Ammon's horn (tissue), 1 donor: ENCODE data around the gene HASPIN.
"Not testable (repeated sequence)": the region's sequence is repeated elsewhere in the genome, so short reads cannot be mapped to it uniquely, and the experiment has no call there.

ENCODE experiments used
- DNase-seq: peaks from one replicate; pipeline ENCODE4 v3.0.0-alpha.2; 2016; ENCODE audit warnings: low spot score

Gene HASPIN

GRCh38 chr17:3695723-3696411, 27.8 kb upstream of the HASPIN start, which contains the start of gene P2RX5:
Gene P2RX5 (minus strand): TSS chr17:3696155. CDS start chr17:3696005, 150 bp downstream.
- DNase-seq, result no peak

GRCh38 chr17:3697103-3697476, 26.6 kb upstream of the HASPIN start:
- peak; percentile 31 for DNase-seq

GRCh38 chr17:3698139-3698538, 25.6 kb upstream of the HASPIN start:
- DNase-seq, result no peak

DNA sequence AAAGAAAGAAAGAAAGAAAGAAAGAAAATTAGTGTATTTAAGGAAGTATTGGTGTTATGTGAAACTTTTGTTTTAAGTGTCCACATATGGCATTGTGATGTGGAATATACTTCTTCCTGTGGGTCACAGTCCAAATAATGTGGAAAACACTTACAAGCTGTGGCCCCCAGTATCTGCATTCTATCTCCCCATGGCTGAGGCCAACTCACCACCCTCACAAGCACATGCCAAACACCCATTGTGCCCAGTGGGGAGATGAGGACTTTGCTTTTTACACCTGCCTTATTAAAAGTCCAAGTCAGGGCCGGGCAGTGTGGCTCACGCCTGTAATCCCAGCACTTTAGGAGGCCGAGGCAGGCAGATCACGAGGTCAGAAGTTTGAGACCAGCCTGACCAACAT, 23.8 kb upstream of the HASPIN start:
- DNase-seq, result no peak

DNA sequence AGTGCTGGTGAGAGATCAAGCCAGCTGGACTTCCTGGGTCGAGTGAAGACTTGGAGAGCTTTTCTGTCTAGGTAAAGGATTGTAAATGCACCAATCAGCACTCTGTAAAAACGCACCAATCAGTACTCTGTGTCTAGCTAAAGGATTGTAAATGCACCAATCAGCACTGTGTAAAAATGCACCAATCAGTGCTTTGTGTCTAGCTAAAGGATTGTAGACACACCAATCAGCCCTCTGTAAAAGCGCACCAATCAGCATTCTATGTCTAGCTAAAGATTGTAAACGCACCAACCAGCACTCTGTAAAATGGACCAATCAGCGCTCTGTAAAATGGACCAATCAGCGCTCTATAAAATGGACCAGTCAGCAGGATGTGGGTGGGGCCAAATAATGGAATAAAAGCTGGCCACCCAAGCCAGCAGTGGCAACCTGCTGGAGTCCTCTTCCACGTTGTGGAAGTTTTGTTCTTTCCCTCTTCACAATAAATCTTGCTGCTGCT, 21.6 kb upstream of the HASPIN start:
- not testable (repeated sequence) for DNase-seq

DNA sequence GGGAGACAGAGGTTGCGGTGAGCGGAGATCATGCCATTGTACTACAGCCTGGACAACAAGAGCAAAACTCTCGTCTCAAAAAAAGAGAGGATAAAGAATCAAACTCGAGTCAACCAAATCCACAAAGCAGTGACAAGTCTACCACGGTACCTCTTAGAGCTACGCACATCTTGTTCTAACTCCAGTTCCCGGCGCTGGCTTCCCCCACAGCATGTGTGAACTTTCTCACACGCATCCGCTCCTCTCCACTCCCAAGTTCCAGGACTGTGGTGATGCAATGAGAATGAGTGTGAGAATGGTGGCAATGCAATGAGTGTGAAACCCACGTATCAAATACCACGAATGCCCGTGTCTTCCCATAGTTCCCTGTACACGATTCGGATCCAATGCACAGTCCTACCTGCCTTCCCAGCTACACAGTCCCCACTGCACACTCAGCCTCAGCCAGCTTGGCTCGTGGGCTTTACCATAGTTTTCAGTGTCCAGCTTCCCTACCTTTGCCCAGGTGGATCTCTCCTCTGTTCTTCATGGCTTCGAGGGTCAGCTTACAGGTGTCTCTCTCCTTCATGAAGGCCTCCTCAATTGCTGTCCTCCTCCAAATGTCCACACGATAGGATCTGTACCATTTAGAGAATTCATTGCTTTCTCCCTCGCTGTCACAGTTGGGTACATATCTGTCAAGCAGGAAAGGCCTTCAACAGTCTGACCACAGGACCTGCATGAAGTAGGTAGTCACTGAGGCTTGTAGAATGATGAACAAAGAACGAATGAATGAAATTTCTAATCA, 18.6 kb upstream of the HASPIN start:
- no peak for DNase-seq

DNA sequence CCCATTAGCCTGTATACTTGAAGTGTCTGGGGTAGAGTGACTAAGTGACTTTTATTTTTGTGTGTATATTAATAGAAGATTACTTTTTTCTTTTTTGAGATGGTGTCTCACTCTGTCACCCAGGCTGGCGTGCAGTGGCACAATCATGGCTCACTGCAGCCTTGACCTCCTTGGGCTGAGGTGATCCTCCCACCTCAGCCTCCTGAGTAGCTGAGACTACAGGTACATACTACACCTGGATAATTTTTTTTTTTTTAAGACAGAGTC, 18.1 kb upstream of the HASPIN start:
- not testable (repeated sequence) for DNase-seq

GRCh38 chr17:3708366-3708765, 15.3 kb upstream of the HASPIN start:
- DNase-seq, result no peak

GRCh38 chr17:3710951-3711383, 12.7 kb upstream of the HASPIN start:
- DNase-seq, result no peak

DNA sequence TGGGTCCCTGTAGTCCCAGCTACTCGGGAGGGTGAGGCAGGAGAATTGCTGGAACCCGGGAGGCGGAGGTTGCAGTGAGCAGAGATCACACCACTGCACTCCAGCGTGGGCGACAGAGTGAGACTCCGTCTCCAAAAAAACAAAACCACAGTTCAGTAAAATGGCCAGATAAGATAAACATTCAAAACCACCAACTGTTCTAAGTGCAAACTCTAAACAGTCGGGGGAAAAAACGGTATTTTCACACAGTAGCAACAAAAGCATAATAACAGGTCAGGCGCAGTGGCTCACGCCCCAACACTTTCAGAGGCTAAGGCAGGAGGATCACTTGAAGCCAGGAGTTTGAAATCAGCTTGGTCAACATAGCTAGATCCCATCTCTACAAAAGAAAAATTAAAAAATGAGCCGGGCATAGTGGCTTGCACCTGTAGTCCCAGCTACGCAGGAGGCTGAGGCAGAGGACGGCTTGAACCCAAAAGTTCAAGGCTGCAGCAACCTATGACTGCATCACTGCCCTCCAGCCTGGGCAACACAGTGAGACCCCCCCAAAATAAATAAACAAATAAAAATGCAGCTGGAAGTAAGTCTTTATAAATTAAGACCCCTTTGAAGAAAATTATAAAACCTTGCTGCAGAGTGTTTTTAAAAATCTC, 10.8 kb upstream of the HASPIN start:
- no peak for DNase-seq

DNA sequence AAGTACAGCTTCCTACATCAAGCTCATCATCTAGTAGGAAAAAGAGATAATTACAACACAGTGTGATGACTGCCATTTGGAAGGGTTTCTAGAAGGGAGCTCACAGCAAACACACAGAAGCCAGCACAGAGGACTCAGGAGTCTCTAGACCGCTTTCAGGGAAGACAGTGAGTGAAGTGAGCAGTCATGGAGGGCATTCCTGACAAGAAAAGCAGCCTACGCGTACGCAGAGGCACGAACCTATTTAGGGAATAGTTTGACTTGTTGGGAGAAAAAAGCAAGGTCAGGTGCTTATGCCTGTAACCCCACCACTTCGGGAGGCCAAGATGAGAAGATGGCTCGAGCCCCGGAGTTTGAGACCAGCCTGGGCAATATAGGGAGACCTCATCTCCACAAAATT, 8.4 kb upstream of the HASPIN start:
- no peak for DNase-seq

DNA sequence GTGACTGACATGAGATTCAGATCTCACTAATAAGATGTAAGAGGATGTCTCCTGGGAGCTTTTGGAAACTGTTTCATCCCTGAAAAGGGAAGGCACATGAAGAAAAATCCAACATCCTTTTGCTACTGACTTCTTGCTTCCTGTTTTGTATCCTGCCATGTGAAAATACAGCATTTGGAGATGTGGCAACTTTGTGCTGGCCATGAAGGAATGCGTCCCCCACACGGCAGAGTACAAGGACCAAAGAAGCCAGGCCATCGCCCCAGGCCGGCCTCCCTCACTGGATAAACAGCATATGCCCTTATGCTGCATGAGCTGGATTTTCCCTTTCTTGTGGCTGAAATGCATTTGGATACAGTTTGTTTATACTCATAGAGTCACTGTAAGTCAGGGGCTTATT, 5.5 kb upstream of the HASPIN start:
- no peak for DNase-seq

DNA sequence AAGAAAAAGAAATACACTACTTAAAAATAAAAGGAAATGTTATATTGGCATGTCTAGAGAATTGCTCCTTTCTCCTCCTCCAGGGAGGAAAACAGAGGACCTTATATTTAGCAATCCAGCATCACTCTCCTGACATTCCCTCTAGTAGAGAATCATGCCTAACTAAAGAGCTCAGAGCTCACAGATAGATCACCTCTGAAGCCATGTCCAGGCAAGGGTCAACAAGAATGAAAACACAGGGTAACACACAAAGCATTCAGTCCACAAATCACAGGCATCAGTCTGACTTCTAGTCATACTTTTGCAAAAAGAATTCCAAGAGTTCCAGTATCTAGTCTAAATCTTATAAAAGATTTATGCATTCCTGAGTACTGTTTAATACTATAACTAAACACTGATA, 4.4 kb upstream of the HASPIN start:
- no peak for DNase-seq

- no peak for DNase-seq
Observed at GRCh38 chr17:3722716-3723115, 987 bp upstream of the HASPIN start.

GRCh38 chr17:3723188-3723555, 531 bp upstream of the HASPIN start:
- DNase-seq, result no peak

- no peak for DNase-seq
Observed at GRCh38 chr17:3724378-3725077, 825 bp downstream of the HASPIN start.

DNA sequence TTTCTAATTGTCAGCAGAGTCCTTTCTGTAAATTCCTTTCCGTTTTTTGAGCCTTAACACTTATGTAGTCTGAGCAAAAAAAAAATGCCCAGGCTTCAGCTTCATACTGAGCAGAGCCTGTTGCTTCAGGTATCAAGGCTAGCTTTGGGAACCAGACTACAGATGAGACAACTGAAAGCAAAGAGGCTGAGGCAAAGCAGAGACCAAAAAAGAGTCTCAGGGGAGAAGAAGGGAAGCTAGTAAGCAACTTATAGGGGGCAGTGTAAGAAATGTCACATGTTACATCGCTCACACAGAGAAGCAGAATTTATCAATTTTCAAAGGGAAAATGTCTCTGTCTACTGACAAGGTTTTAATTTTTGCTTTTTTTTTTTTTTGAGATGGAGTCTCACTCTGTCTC, 3.3 kb downstream of the HASPIN start:
- no peak for DNase-seq

GRCh38 chr17:3728099-3728498, 4.4 kb downstream of the HASPIN start:
- DNase-seq, result not testable (repeated sequence)

DNA sequence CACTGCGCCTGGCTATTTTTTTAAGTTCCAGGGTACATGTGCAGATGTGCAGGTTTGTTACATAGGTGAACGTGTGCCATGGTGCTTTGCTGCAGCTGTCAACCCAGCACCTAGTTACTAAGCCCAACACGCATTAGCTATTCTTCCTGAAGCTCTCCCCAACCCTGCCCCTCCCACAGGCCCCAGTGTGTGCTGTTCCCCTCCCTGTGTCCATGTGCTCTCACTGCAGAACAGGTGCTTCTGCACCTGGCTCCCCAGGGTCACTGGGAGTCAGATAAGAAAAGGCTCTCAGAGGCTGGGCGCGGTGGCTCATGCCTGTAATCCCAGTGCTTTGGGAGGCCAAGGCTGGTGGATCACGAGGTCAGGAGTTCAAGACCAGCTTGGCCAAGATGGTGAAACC, 6.2 kb downstream of the HASPIN start:
- no peak for DNase-seq

DNA sequence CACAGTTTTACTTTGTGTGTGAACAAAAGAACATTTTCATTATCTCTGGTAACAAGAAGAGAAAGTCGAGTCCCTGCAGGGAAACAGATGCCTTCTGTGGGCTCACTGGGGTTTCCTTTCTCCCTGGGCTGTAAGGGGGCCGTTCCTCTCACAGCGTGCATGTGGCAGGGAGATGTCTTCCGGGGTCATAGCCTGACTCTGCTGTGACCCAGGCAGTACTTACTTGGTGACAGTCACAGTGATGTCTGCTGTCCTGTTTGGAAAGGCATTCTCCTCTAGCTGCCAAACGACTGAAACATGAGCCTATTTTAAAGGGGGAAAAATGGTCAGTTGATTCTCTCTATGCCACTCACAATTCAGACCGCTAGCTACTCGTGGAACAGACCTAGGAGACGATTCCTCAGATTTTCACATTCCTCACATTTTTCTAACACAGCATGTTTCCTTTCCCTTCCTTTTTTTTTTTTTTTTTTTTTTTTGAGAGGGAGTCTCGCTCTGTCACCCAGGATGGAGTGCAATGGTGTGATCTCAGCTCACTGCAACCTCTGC, 7.3 kb downstream of the HASPIN start:
- no peak for DNase-seq

GRCh38 chr17:3732210-3732621, 8.5 kb downstream of the HASPIN start:
- no peak for DNase-seq

GRCh38 chr17:3734911-3735276, 11.2 kb downstream of the HASPIN start:
- not testable (repeated sequence) for DNase-seq
